GM18520 (cell line): Measurements from ENCODE around the gene TMEM132D.

Experiments
- ATAC-seq: cut with Tn5 transposase; IDR thresholded peaks from one replicate; pipeline ENCODE4 v1.9.1; 2021; ENCODE audit not compliant: unreplicated experiment

TMEM132D gene

GRCh38 chr12:129276361-129277060 lies 627.3 kb downstream of the TMEM132D start:
- ATAC-seq: no peak

DNA sequence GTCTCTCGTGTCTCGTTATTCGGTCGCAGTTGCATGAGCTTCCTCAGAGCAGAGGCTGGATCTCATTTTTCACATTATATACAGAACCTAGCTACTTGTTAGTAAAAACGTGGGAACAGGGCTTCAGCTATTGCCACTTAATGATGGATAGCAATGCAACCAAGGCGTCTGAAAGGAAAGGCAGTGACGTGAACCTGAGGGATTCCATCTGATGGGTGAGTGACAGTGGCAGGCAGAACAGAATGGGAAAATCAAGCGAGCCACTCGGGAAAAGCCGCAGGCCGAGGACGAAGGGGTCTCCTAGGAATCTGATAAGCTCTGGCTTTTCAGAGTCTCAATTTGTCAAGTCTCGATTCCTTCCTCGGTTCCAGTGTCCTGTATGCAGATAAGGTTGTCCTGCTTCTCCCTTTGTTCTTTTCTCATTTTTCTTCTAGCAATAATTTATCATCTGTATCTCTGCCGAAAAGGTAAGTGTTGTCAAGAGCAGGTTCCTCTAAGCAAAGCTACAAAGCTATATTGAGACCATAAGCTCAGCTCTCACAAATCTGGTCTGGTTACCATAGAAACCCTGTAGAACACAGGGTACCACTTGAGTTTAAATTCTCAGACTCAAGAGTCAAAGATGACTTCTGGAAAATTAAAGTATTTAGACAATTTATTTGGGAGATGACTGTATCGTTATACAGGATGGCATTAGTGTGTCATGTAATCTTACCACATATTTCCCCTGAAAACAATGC lies 633.9 kb downstream of the TMEM132D start:
- no peak for ATAC-seq

- no peak for ATAC-seq
Observed at GRCh38 chr12:129258781-129259318, 645.0 kb downstream of the TMEM132D start.

- ATAC-seq: no peak
Observed at GRCh38 chr12:129257524-129257923, 646.3 kb downstream of the TMEM132D start.

DNA sequence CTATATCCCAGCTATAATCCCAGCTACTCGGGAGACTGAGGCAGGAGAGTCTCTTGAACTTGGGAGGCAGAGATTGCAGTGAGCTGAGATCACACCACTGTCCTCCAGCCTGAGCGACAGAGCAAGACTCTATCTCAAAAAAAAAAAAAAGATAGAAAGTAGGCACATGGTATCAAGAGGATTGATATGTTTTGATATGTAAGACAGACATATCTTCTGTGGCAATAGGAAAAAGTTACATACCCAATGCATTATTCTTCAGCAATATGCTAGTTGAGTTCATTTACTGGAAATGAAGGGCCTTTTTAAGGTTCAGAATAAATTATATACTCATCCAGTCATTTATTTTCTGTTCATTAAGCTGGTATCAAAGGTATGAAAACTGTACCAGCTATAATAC lies 657.2 kb downstream of the TMEM132D start:
- ATAC-seq: no peak

- ATAC-seq: no peak
Observed at GRCh38 chr12:129245769-129246168, 658.1 kb downstream of the TMEM132D start.

GRCh38 chr12:129241852-129242251 lies 662.0 kb downstream of the TMEM132D start:
- no peak for ATAC-seq

GRCh38 chr12:129237881-129238280 lies 665.9 kb downstream of the TMEM132D start:
- ATAC-seq: no peak

DNA sequence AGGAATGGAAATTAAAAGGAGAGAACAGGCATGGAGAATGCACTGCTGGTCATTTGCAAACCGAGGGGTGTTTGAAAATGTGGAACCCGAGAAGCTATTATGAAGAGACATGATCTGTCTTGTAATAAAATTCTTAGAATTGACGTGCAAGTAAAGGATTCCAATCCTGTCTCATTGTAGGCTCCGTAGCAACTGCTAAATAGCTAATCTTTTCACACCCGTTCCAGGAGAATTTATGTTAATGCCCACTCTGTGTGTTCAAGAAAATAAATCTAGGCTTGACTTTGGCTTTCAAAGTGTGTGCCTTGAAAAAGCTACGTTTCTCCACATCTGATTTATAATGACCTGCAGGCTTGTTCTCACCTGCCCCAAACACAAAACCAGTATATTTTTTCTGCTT lies 669.6 kb downstream of the TMEM132D start:
- ATAC-seq: no peak

DNA sequence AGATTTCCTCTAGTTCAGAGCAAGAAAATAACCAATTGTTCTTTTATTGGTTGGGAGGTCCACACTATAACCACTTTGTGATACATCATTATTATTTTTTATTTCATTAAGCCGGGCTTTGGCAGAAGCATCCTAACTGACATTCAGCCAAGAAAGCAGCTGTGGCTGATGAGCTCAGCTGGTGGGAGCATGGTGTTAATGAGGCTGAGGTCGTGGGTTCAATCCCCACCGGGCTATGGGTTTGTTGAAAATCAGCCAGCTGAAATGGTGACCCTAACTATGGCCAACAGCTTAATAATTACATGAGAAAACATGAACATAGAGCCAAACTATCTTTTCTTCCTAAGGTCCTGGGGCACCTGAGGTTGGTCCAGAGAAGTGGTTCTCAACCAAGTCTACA lies 672.3 kb downstream of the TMEM132D start:
- no peak for ATAC-seq

DNA sequence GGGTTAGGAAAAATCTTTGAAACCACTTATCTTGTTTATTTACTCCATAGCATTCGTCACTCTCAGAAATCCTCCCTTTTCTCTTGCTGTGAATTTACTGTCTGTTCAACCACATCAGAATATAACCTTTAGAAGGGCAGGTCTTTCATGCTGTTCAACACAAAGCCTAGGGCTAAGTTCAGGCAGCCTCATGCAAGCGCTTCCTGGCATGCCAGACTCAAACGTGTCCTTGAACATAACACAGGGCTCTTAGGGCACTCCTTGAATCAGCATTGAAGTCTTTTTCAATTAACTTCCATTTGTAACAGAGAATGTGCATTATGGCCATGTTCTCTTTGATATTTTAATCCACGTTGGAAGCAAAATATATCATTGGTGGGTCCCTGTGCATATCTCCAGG lies 672.8 kb downstream of the TMEM132D start:
- no peak for ATAC-seq

DNA sequence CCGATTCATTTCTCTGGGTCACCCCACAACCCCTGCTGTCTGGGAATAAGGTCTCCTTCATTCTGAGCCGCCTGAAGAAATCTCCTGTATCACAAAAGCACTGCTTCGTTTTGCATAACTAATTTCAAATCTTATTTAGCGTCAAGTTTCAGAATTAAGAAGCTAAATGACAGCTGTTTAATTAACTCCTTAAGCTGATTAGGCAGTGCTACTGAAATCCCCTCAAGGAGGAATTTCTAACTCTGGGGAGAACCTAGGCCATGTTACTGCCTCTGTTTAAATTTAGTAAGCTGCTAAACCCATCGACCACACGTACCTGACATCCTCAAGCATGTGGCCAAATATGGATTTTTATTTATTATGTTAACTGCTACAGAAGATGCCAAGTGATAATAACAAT lies 677.0 kb downstream of the TMEM132D start:
- ATAC-seq: no peak

GRCh38 chr12:129226005-129226404 lies 677.8 kb downstream of the TMEM132D start:
- no peak for ATAC-seq

GRCh38 chr12:129215556-129215955 lies 688.3 kb downstream of the TMEM132D start:
- no peak for ATAC-seq

DNA sequence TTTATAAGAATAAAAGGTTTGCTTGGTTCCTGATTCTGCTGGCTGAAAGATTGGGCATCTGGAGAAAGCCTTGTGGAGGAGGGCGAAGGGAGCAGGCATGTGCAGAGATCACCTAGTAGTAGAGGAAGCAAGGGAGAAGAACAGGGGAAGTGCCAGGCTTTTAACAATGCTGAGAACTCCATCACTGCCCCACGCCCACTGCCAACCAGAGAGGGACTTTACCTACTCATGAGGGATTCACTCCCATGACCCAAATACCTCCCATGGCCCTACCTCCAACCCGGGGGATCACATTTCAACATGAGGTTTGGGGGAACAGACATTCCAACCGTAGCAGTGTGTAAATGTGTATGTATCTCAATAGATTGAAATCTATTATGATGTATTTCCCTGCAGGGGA lies 690.3 kb downstream of the TMEM132D start:
- no peak for ATAC-seq

DNA sequence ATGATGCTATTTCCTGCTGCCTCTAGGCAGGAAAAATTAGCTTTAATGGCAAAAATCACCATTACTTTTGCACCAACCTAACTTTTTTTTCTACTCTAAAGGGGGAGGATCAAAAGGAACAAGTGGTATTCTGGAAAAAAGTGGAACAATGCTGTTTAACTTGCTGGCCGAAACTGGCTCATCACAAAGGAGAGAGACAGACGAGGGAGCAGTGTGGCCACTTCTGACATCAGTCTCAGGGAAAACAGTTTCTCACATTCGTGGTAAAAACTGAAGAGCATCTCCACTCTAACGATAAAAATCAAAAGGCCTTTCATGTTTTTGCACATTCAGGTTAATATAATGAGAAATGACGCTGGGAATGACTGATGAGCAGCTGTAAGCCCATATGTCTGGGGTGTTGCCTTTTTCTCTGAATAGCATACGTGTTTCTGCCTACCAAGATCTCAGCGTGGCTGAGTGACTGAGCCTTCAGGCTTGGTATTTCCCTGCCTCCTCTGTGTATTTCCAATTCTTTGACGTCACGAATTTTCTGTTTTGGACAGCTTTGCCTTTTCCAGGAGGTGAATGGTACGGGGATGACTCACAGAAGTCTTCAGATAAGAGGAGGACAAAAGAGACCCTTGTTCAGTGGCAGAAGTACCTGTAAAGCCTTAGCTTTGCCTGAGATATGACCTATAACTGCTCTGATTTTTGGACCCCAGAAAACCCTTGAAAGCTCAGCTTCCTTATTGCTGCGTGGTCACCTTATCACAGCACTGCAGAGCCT lies 691.8 kb downstream of the TMEM132D start:
- no peak for ATAC-seq

DNA sequence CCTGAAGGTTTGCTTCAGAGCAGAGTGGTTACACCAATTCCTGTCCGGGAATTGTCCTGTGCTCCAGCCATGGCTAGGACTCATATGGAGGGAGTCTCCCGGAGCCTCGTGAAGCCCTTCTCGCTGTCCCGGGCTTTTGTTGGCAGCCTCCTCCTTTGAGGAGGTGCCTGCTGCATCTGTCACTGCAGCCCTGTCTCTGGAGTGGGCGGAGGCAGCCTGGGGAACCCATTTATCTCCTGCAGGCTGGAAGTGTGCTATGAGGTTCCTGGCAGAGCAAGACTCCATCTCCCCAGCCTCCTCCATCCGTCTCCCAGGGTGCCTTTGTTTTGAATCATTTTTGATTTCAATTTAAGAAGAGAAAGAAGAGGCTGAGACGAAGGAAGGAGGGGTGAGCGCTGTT lies 695.3 kb downstream of the TMEM132D start:
- ATAC-seq: no peak

DNA sequence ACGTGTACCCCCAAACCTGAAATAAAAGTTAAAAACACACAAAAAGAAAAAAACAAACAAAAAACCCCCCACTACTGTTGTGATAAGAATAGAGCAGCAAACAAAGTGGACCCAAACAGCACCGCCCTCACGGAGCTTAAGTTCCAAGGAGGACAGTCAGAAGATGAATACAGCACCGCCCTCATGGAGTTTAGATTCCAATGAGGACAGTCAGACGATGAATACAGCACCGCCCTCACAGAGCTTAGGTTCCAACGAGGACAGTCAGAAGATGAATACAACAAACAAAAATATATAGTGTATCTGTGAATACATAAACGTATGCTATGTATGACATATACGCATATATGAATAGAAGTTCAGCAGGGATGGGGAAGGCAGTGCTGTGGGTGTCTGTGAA lies 696.7 kb downstream of the TMEM132D start:
- ATAC-seq: no peak

DNA sequence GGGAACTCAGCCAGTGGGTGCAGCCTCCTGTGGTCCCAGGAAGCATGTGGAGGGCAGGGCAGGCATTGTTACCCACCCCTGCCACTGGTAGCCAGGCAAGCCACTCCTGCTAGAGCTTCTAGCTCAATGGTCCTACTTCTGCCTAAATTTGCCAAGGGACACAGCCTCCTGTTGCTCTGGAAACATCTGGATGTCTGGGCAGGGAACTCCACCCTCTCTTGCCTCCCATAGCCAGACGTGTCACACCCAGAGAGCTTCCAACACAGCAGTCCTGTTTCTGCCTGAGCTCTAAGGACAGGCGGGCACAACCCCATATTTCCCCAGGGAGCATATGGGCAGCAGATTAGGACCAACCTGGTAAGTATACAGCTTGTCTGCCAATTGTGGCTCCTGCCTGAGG lies 700.4 kb downstream of the TMEM132D start:
- no peak for ATAC-seq

- ATAC-seq: no peak
Observed at GRCh38 chr12:129202109-129202814, 701.6 kb downstream of the TMEM132D start.

- ATAC-seq: no peak
Observed at GRCh38 chr12:129201029-129201428, 702.8 kb downstream of the TMEM132D start.
